CD4-positive, alpha-beta T cell treated with Interleukin-17A for 4 hours (primary cell): ENCODE results near the gene DCDC2.
"Not testable (repeated sequence)": the region's sequence is repeated elsewhere in the genome, so short reads cannot be mapped to it uniquely, and the experiment has no call there.

Experiments used
- DNase-seq: peaks from one replicate; pipeline ENCODE4 v3.0.0-alpha.2; 2020; ENCODE audit warnings: mixed read lengths

DCDC2 gene

DNA sequence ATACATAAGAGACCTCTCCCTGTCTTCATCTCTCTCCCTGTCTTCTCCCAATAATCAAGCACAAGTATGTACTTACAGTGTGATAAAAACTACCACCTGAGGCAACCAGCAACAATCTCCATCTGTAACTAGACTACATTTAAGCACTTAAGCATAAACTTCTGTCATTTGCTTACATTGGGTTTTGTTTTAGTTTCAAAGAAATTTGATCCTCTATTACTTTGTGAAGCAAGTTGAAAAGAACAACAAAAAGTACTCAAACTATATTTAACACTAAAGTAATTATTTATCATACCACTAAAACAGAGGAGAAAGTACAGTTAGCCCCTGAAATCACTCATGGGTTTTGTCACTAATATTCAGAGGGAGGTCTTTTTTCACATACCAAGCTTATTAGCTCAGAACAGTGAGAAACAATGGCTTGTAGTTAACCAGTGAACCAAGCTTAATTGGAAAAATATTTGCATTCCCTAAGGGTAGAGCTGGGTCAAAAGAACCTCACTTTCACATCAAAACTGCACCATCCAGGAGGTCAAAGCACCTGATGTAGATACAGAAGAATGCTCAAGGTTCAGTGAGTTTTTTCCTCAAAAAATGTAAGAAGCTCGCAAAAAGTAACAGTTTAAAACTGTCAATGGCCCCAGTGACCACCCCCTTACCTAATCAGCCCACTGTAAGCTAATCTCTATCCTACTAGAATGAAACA lies 34.1 kb downstream of the DCDC2 start:
- no peak for DNase-seq

DNA sequence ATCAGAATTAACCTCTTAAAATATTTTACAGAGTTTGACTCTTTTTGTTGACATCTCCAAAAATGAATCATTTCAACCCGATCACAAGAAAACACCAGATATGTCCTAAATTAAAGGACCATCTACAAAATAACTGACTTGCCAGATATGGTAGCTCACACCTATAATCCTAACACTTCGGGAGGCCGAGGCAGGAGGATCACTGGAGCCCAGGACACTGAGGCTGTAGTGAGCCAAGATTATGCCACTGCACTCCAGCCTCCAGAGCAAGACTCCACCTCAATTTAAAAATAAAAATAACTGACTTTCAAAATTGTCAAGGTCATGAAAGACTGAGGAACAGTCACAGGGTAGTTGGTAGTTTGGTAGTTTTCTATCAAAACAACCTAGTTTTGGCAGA lies 34.9 kb downstream of the DCDC2 start:
- DNase-seq = no peak

DNA sequence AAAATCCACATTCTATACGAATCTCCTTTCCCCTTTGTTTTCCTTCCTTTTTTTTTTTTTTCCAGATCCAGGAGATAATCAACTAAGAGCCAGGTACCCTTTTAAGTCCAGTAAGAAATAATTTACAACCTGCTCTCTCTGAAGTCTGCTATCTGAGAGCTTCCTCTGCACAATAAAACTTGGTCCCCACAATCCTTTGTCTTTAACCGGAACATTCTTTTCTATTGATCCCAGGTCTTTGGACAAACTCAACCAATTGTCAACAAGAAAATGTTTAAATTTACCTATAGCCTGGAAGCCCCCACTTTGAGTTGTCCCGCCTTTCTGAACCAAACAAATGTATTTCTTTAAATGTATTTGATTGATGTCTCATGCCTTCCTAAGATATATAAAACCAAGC lies 35.4 kb downstream of the DCDC2 start:
- DNase-seq = not testable (repeated sequence)

DNA sequence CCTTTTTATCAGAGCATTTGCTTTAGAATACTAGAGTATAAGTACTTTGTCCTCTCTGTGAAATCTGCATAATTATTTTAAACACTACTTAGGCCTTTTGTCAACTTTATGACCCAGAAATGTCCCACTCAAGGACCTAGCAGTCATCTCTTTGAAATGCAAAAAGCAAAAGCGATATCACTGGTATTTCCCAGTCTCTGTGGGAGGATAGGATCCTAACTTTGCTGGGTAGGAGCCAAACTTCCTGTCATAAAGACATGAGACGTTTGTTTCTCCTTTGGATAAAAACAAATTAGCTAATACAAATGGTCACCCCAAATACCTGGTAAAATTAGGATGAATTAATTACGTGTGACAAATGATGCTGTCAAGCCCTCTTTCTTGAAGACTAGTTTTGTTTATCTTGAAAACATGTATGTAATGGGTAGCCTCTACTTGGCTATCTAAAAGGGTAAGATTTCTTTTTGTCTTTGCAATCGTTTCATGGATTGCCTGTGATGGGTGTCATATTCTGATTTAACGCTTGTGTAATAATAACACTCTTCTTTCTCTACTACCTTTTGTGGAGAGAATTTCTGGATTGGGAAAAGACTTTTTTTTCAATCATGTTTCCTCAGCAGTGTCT lies 36.2 kb downstream of the DCDC2 start:
- no peak for DNase-seq

DNA sequence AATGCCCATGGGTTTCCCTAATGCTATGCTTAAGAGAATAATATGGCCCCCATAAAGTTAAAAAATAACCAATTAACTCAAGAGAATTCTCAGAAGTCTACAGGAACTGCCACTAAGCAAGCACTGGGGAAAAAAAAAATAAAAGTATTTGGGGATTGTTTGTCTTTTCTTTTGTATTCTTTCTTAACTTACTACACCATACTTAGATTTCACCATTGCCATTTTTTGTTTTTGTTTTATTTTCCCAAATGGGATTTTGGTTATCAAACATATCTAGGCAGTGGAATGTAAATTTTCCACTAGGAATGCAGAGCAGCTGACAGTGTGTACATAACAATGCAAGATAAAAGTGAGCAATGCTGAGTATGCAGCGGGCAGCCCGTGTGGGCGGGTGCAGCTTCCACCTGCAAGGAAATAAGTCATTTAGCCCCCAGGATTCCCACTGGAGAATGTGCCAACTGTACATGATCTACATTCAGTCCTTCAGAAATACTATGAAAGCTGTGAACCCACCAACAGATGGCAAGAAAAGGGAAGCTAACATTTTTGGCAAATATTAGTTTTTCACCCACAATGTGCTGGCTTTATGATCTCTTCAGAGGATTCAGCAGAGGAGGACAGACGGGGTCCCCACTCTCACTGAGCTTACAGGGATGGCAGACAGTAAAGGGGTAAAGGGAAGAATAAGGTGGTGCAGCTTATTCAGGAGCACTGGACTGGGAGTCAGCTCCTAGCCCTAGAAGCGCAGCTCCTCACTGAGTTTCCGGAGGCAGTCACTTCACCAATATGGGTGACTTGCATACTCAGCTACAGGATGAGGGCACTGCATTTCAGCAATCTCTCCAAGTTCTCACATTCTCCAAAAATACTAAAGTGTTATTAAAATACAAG lies 44.4 kb downstream of the DCDC2 start:
- no peak for DNase-seq

DNA sequence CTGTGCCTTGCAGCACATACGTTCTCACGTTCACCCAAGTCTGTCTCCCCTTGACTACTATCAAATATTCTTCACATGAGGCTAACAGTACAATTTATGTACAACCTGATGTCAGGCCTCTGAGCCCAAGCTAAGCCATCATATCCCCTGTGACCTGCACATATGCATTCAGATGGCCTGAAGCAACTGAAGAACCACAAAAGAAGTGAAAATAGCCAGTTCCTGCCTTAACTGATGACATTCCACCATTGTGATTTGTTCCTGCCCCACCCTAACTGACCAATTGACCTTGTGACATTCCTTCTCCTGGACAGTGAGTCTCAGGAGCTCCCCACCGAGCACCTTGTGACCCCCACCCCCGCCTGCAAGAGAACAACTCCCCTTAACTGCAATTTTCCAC lies 46.1 kb downstream of the DCDC2 start:
- DNase-seq = not testable (repeated sequence)

DNA sequence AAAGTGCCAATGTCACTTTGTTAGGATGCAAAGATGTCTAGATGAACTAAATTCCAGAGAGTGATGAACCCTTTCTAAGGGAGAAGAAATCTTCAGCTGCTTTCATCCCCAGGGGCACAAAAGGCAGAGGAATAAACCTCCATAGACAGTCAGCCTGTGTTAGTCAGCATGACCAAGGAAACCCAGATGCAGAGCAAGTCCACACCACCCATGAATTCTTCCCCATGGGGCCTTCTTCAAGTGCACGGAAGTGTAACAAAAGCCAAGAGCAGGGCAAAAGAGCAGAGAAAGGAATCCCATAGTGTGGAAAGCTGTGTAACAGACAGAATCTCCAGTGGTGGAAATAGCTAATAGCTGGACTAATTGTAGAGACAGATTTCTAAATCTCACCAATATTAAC lies 50.0 kb downstream of the DCDC2 start:
- DNase-seq = no peak

DNA sequence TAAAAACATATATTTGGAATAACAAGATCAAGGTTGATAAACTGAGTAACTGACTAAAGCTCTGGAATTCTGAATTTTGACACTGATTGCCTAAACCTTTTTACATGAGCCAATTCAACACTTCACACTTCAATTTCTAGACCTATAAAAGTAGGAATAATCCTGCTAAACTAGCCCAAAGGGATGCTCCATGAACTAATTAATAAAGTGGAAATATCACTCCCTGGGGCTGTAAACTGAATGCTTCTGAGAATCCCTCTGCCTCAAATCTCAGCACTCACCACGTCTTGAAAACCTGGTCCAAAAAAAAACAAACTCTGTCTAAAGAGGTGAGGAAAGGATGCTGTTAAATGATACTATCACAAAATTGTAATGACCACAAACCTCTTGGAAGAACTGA lies 50.9 kb downstream of the DCDC2 start:
- DNase-seq = no peak

DNA sequence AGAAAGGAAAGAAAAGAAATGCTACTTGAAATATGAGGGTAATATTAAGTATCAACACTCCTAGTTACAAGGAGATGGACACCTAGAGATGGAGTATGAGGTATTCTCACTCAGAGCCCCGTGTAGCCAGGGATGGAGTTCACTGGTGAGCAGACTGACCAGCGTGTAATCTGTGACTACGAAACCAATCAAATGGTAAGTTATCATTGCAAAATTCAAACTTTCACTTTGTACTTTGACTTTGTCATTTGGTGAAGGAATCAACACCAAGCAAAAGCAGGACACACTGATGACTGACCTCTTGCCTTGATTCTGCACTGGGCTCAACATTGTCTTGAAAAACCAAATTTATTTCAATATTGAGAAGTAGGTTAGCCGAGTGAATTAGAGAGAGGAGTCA lies 51.8 kb downstream of the DCDC2 start:
- no peak for DNase-seq

DNA sequence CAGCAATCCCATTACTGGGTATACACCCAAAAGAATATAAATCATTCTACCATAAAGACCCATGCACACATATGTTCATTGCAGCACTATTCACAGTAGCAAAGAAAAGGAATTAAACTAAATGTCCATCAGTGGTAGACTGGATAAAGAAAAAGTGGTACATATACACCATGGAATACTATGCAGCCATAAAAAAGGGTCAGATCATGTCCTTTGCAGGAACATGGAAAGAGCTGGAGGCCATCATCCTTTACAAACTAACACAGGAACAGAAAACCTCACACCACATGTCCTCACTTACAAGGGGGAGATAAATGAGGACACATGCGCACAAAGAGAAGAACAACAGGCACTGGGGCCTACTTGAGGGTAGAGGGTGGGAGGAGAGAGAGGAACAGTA lies 60.9 kb downstream of the DCDC2 start:
- DNase-seq = no peak

DNA sequence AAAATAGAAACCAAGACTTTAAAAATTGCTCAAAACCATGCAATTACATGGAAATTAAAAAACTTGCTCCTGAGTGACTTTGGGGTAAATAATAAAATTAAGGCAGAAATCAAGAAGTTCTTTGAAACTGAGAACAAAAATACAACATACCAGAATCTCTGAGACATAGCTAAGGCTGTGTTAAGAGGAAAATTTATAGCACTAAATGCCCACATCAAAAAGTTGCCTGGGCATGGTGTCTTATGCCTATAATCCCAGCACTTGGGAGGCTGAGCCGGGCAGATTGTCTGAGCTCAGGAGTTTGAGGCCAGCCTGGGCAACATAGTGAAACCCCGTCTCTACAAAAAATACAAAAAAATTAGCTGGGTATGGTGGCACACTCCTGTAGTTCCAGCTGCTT lies 64.0 kb downstream of the DCDC2 start:
- not testable (repeated sequence) for DNase-seq

DNA sequence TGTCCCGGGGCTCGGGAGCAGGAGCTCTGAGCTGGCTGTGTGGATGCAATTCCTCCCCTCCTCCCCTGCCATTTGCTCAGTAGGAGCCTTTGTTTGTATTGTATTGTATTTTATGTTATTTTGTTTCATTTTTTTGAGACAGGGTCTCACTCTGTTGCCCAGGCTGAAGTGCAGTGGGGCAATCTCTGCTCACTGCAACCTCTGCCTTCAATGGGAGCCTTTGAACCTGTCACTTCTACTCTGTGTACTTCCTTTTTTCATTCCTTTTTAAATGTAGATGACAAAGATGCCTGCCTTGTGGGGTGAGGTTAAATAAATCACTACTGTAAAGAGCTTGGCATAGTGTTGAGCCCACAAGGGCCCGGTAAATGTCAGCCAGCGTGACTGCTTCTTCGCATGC lies 70.6 kb downstream of the DCDC2 start:
- no peak for DNase-seq

DNA sequence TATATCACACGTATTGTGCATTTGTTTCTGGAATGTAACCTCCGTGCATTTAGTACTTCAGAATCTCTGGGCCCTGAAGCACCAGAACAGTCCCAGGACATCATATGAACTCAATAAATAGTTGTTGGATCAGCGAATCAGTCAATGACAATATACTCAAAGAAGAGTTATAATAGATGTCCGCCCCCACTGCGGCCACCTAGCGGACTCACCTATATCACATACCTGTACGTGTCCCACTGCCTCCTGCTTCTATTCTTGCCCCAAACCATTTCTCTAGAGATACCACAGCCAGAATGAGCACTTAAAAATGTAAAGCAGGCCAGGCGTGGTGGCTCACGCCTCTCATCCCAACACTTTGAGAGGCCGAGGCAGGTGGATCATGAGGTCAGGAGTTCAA lies 73.9 kb downstream of the DCDC2 start:
- no peak for DNase-seq

DNA sequence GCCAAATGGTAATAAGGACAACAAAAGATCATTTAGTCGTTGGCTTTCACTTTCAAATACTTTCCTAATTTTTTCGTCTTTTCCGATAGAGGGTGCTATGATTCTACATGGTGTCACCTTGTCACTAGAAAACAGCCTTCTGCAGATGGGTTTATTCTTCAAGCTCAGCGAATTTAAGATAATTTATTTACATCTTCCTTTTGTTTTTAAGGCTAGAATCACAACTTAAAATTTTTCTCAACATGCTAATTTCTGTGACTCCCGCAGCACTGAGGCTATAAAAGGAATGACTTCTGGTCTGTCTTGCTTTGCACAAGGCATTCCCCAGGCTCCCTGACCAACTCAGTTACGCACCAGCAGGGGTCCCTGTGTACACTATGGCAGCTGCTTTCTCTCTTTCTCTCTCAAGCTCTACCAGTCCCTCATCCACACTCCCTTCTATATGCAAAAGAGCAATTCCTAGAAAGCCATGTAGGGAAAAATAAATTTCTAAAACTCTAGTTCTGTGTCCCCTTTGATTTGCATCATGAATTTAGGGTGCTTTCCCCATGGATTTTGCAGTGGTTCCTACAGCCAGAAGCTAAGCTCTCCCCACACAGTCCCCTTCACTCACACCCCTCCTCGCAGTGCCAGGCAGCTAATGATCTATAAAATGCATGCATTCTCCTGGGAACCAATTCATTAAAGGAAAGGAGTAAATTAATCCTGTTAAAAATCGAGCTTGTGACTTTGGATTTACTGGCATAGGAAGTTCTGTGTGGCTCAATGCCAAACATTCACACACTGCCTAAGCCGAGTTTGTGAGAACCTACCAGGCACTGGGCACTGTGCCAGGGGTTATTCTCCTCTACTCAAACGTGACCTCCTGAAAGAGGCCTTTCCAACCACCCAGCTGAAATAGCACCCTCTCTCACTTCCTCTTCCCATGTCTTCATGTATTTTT lies 74.5 kb downstream of the DCDC2 start:
- peak; percentile 35 for DNase-seq

DNA sequence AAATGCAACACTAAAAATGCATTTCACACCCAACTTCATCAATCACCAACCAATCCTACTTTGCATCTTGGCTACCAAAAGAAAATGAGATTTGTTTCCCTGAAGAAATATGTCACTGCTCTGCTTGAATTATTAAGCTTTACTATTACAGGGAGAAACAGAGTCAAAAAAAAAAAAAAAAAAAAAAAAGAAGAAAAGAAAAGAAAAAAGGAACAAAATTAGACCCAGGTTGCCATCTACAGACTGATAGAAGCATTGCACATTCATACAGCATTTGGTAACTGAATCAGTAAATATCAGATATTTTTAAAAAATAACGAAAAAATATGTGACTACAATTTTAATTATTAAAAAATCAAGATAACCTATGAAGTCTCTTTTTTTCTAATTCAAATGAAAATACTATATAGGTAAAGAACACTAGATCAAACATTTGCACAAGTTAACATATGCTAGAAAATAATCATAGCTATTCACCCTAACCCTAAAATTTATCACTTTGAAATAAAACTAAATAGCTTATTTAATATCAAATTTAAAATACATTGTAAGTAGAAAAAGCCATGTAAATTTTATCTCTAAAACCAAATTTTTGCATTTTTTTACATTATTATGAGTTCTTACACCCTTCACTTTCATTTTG lies 83.3 kb downstream of the DCDC2 start:
- no peak for DNase-seq

DNA sequence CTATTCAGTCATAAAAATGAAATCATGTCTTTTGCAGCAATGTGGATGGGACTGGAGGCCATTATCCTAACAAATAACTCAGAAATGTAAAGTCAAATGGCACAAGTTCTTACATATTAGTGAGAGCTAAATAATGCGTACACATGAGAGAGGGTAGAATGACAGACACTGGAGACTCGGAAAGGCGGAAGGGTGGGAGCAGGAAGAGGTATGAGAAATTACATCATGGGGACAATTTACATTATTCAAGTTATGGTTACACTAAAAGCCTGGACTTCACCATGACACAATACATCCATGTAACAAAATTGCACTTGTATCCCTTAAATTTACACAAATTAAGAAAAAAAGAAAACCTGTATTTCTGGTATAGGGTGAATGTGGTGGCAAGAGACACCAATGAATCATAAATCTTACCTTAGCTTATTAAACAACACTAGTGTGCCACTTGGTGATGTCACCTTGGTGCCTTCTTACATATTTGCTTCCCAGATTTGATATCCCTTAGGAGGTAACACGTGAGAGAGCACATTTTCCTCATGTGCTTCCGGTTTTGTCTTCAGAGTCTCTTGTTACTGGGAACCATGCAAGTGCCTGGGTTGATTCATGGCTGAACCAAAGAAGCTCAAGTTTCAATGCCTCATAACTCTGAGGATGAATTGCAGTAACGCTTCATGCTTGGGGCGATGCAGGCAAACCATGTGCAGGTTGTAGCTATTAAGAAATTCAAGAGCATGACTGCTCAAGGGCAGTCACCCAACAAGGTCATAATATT lies 84.6 kb downstream of the DCDC2 start:
- no peak for DNase-seq

DNA sequence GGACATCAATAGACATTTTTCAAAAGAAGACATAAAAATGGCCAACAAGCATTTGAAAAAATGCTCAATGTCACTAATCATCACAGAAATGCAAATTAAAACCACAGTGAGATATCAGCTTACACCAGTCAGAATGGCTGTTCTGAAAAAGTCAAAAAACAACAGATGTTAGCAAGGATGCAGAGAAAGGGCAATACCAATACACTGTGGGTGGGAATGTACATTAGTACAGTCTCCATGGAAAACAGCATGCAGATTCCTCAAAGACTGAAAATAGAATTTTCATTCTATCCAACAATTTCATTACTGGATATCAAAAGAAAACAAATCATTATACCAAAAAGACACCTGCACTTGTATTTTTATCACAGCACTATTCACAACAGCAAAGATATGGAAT lies 85.3 kb downstream of the DCDC2 start:
- no peak for DNase-seq

DNA sequence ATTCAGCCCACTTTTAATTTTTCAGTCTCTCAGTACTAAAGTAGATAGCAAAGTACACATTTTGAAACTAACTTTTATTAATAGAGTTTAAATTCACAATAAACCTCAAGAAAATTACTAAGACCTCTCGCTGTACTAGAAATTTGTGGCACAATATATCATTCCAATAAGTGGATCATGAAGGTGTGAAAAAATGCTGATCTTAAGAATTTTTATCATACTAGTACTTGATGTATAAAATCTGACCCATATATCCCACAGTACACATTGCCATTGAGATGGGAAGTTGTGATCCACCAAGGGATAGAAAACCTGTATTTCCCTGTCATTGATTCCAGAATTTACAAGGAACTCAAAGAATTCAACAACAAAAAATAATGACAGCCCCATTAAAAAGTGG lies 85.7 kb downstream of the DCDC2 start:
- no peak for DNase-seq

DNA sequence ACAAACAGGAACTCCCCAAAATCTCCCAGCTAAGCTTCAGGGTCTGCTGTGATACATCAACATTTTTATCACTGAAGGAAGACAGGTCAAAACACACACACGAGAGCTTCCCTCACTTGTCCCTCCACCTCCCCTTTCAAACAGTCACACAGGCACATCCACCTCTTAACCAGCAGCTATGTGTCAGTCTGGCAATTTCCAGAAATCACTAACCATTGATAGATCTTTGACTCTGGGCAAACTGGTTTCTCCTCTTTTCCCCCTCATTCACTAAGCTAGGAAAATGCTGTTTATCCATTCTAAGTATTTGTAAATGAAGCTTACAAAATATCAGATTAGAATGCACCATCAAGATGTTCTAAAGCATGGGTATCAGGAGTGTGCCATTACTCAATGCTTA lies 87.8 kb downstream of the DCDC2 start:
- no peak for DNase-seq

DNA sequence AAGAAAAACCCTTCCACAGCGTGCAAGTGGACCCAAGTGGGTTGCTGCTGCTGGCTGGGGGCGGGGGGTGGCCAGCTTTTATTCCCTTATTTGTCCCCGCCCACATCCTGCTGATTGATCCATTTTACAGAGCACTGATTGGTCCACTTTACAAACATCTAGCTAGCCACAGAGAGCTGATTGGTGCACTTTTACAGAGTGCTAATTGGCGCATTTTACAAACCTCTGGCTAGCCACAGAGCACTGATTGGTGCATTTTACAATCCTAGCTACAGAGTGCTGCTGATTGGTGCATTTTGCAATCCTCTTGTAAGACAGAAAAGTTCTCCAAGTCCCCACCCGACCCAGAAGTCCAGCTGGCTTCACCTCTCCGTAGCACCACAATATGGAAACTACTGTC lies 99.6 kb downstream of the DCDC2 start:
- DNase-seq = not testable (repeated sequence)

DNA sequence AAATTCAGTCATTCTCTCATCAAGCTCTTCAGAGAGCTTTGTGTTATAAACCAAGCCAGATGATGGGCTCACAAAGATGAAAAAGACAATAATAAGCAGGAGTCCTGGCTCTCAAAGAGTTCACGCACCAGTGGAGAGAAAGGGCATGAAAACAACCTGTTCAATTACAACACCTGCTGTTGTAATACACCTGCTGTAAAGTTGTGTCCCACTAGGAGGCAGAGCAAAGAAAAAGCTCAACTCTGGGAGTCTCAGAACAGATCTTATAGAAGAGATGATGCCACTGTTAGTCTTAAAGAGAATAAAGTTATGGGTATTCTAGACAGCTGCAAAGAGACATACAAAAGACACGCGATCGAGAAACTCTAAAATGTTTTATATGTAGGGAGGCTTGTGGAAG lies 100.6 kb downstream of the DCDC2 start:
- DNase-seq = no peak
